CD14-positive monocyte (primary cell): ENCODE data around the gene EVA1C. TPM values are rescaled to one million over a fixed set of nuclear protein-coding genes. Genes with fewer than 3 reads are reported as not detected.

Source experiments
- DNase-seq, 3 donors: peaks; one replicate each; pipeline ENCODE4 v3.0.0-alpha.2; 2011 to 2022
- H2AFZ ChIP-seq: 2 replicates; pipeline ENCODE4 v1.6.0; 2012; ENCODE audit warnings: mild to moderate bottlenecking, low read depth, low read length, inconsistent platforms; ENCODE audit not compliant: insufficient read depth, poor library complexity, severe bottlenecking
- H3K27ac ChIP-seq, 2 donors: 1 replicate in 1 of 2; 2 replicates in 1 of 2; pipeline ENCODE4 v1.5.1; 2012 to 2013; ENCODE audit warnings: low read length in 2 of 2, control low read depth in 1 of 2, inconsistent platforms in 1 of 2, low read depth in 1 of 2, mild to moderate bottlenecking in 1 of 2
- H3K27me3 ChIP-seq, 2 donors: one replicate each; pipeline versions ENCODE4 v1.6.0 to v1.6.1; 2011 to 2013; ENCODE audit warnings: low read length in 2 of 2; ENCODE audit not compliant: control insufficient read depth in 2 of 2, insufficient read depth in 2 of 2
- H3K36me3 ChIP-seq, 2 donors: replicated peaks in 1 of 2; 1 replicate in 1 of 2; 2 replicates in 1 of 2; pipeline versions ENCODE4 v1.5.1 to v1.6.1; 2012 to 2013; ENCODE audit warnings: low read length in 2 of 2, control low read depth in 1 of 2, inconsistent platforms in 1 of 2, mild to moderate bottlenecking in 1 of 2; ENCODE audit not compliant: insufficient read depth in 2 of 2, control insufficient read depth in 1 of 2
- H3K4me1 ChIP-seq, 2 donors: 1 replicate in 1 of 2; 2 replicates in 1 of 2; pipeline versions ENCODE4 v1.5.1 to v1.6.1; 2012 to 2013; ENCODE audit warnings: low read length in 2 of 2, control low read depth in 1 of 2, inconsistent platforms in 1 of 2, mild to moderate bottlenecking in 1 of 2, moderate library complexity in 1 of 2; ENCODE audit not compliant: insufficient read depth in 2 of 2, control insufficient read depth in 1 of 2
- H3K4me2 ChIP-seq: replicated peaks from 2 replicates; pipeline ENCODE3; 2012; ENCODE audit warnings: low read length, moderate library complexity, mild to moderate bottlenecking; ENCODE audit not compliant: poor library complexity, severe bottlenecking; ENCODE audit errors: extremely low read depth
- H3K4me3 ChIP-seq, 3 experiments: fragments of 200-600 bp in 1 of 3; sonication (generic) in 1 of 3; replicated peaks in 1 of 3; 1 replicate in 2 of 3; 2 replicates in 1 of 3; pipeline ENCODE4 v1.5.1; 2011 to 2013; ENCODE audit warnings: low read length in 3 of 3, mild to moderate bottlenecking in 3 of 3, control low read depth in 2 of 3, low read depth in 2 of 3, inconsistent platforms in 1 of 3, moderate library complexity in 1 of 3
- H3K79me2 ChIP-seq: 2 replicates; pipeline ENCODE4 v1.6.0; 2012; ENCODE audit warnings: mild to moderate bottlenecking, control low read depth, inconsistent platforms, low read length, moderate library complexity; ENCODE audit not compliant: insufficient read depth
- H3K9ac ChIP-seq: 2 replicates; pipeline ENCODE4 v1.6.0; 2017; ENCODE audit warnings: low read length, mild to moderate bottlenecking; ENCODE audit not compliant: insufficient read depth, poor library complexity, severe bottlenecking
- H3K9me3 ChIP-seq, 2 donors: replicated peaks in 1 of 2; 1 replicate in 1 of 2; 2 replicates in 1 of 2; pipeline versions ENCODE4 v1.5.1 to v1.6.1; 2012 to 2013; ENCODE audit warnings: low read length in 2 of 2, control low read depth in 1 of 2; ENCODE audit not compliant: control insufficient read depth in 1 of 2, insufficient read depth in 1 of 2
- H4K20me1 ChIP-seq: 2 replicates; pipeline ENCODE4 v1.6.0; 2012; ENCODE audit warnings: mild to moderate bottlenecking, low read length, control low read depth, moderate library complexity; ENCODE audit not compliant: insufficient read depth
- H3K27ac Mint-ChIP-seq, 7 donors: one replicate each; pipeline ENCODE4 v1.8.0; 2020; ENCODE audit warnings: mild to moderate bottlenecking in 7 of 7, mixed read lengths in 7 of 7, moderate library complexity in 6 of 7, inconsistent platforms in 2 of 7
- H3K27me3 Mint-ChIP-seq, 3 donors: one replicate each; pipeline ENCODE4 v1.8.0; 2021 to 2022; ENCODE audit warnings: low read depth in 3 of 3, mild to moderate bottlenecking in 3 of 3, mixed read lengths in 3 of 3, moderate library complexity in 3 of 3, inconsistent platforms in 1 of 3
- H3K36me3 Mint-ChIP-seq, 2 donors: one replicate each; pipeline ENCODE4 v1.8.0; 2020; ENCODE audit warnings: mixed read lengths in 2 of 2, inconsistent platforms in 1 of 2, mild to moderate bottlenecking in 1 of 2
- H3K4me1 Mint-ChIP-seq: one replicate; pipeline ENCODE4 v1.8.0; 2020; ENCODE audit warnings: mild to moderate bottlenecking, mixed read lengths
- H3K4me3 Mint-ChIP-seq, 2 donors: one replicate each; pipeline ENCODE4 v1.8.0; 2020; ENCODE audit warnings: mild to moderate bottlenecking in 2 of 2, mixed read lengths in 2 of 2, moderate library complexity in 1 of 2
- H3K9me3 Mint-ChIP-seq, 7 donors: one replicate each; pipeline ENCODE4 v1.8.0; 2020 to 2022; ENCODE audit warnings: mixed read lengths in 7 of 7, mild to moderate bottlenecking in 6 of 7, moderate library complexity in 6 of 7, inconsistent platforms in 2 of 7
- CTCF ChIP-seq: fragments of 200-600 bp; IDR thresholded peaks from one replicate; pipeline ENCODE4 v1.8.0; 2022; ENCODE audit warnings: antibody characterized with exemption, mild to moderate bottlenecking
- WGBS: methylation state at CpG from one replicate; pipeline ENCODE4 v1.1.5; 2013; ENCODE audit warnings: missing lambda C conversion rate; ENCODE audit not compliant: insufficient coverage; 5-methylcytosine and 5-hydroxymethylcytosine counted together
- intact Hi-C, 2 donors: fragments of 100-400 bp; cut with micrococcal nuclease; formaldehyde crosslinking; loops; one replicate each; pipeline versions ENCODE4 v1.15.0 to v1.15.1; 2023
- polyA plus RNA-seq, 3 donors: library from polyadenylated mRNA; depleted of rRNA in 1 of 3; unstranded in 2 of 3; stranded (reverse) in 1 of 3; fragments of 300-500 nt in 2 of 3; fragments of >200 nt in 1 of 3; fragmentation: Illumina TruSeq in 2 of 3; gene quantifications; 1 replicate in 2 of 3; 2 replicates in 1 of 3; pipeline ENCODE4 v1.2.3, GENCODE V29; 2012 to 2021

The EVA1C gene
- polyA plus RNA-seq, 3 donors = 0.37 to 0.73 (median 0.63) TPM

GRCh38 chr21:32418146-32418545 is 5.6 kb downstream of the EVA1C start:
- intact Hi-C loops = no loop called here
- Histone ChIP-seq H3K27me3 (peaks cover 0 to 5% of the 10 kb centered on the region in 2 donors), H3K79me2 (no peaks in the 10 kb centered on the region), H2AFZ (no peak overlapping the region), H3K4me3 (no peak overlapping the region), H3K9ac (no peak overlapping the region), H3K36me3 (no peaks in the 10 kb centered on the region), H3K27ac (no peak overlapping the region), H3K4me1 (peaks cover 2 to 5% of the 10 kb centered on the region in 2 donors), H3K4me2 (no peak overlapping the region), H3K9me3 (no peaks in the 10 kb centered on the region), H4K20me1 (no peaks in the 10 kb centered on the region)
- peaks cover 7 to 10% (median 8%) of the 10 kb centered on the region in 3 donors for H3K27me3 Mint-ChIP-seq
- no peak overlapping the region for H3K4me3 Mint-ChIP-seq
- H3K27ac Mint-ChIP-seq = no peak overlapping the region
- H3K4me1 Mint-ChIP-seq = peaks cover 6% of the 10 kb centered on the region
- H3K36me3 Mint-ChIP-seq = peaks cover 0 to 3% of the 10 kb centered on the region in 2 donors
- no peak for DNase-seq
- TF ChIP-seq CTCF = no peak
- peaks cover 2 to 8% (median 5%) of the 10 kb centered on the region in 7 donors for H3K9me3 Mint-ChIP-seq
- WGBS = 85% methylated on average over 2 of the region's 4 CpGs

DNA sequence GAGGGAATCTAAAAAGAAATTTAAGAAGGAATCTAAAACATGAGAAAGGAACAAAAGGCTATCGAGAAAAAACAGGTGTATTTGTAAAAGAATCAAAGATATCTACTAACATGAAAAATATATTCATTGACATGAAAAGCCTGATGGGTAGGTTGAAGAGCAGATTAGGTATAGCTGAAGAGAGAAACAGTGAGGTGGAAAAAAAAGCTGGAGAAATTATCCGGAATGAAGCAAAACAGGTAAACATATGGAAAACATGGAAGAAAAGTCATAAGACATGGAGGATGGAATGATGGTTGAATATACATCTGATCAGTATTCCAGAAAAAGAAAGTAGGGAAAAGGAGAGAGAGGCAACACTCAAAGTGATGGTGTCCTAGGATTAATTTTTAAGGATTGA is 9.6 kb downstream of the EVA1C start:
- H3K79me2 ChIP-seq = no peaks in the 10 kb centered on the region
- H3K36me3 Mint-ChIP-seq = no peaks in the 10 kb centered on the region
- intact Hi-C loops = no loop called here
- H3K9me3 ChIP-seq = no peaks in the 10 kb centered on the region
- peaks cover 0 to 6% (median 2%) of the 10 kb centered on the region in 3 donors for H3K27me3 Mint-ChIP-seq
- H3K9ac ChIP-seq = no peak overlapping the region
- H4K20me1 ChIP-seq = no peaks in the 10 kb centered on the region
- H3K4me3 ChIP-seq = no peak overlapping the region
- H3K4me1 ChIP-seq = no peaks in the 10 kb centered on the region
- no peak for DNase-seq
- peaks cover 2 to 8% (median 5%) of the 10 kb centered on the region in 7 donors for H3K9me3 Mint-ChIP-seq
- peaks cover 7% of the 10 kb centered on the region for H3K4me1 Mint-ChIP-seq
- H3K27ac ChIP-seq = no peak overlapping the region
- 100% methylated on average over 1 of the region's 2 CpGs for WGBS
- no peak for TF ChIP-seq CTCF
- H3K4me3 Mint-ChIP-seq = no peak overlapping the region
- H3K36me3 ChIP-seq = no peaks in the 10 kb centered on the region
- H3K27me3 ChIP-seq = no peaks in the 10 kb centered on the region
- H3K27ac Mint-ChIP-seq = no peak overlapping the region
- no peak overlapping the region for H3K4me2 ChIP-seq
- no peak overlapping the region for H2AFZ ChIP-seq
